ENCODE results near the gene TTLL7.

Gene TTLL7

DNA sequence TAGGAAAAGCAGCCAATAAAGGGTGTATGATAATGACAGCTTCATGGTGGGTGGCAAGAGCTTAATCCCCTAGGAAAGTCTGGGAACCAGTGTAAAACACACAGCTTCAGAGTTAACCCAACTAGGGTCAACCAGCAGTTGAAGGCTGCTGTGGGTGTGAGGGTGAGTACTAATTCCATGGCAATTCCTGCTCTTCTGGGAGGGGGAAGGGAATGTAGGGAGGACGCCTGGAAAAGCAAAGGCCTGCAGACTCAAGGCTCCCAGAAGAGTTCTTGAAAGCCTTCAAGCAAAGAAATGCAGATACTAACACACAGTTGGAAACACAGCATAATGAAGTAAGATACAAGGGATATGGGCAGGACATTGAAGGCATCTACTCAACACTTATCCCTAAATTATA is 28.1 kb downstream of the TTLL7 start:
- H3K4me3 Mint-ChIP-seq, result no peak overlapping the region
- H3K9me3 Mint-ChIP-seq, result peaks cover 3% of the 10 kb centered on the region
- H3K36me3 Mint-ChIP-seq (ENCODE audit: low read depth), result peaks cover 18% of the 10 kb centered on the region
- DNase-seq, result no peak
- peak overlapping the region; percentile 9 for H3K27ac Mint-ChIP-seq
- H3K4me1 Mint-ChIP-seq, result peaks cover 6% of the 10 kb centered on the region
- no peak for TF ChIP-seq CTCF (IDR thresholded peaks at IDR 0.05)
- no peaks in the 10 kb centered on the region for H3K27me3 Mint-ChIP-seq (ENCODE audit: low read depth, poor library complexity)

GRCh38 chr1:83970114-83970513 is 28.8 kb downstream of the TTLL7 start:
- no peak overlapping the region for H3K4me3 Mint-ChIP-seq
- no peak overlapping the region for H3K27ac Mint-ChIP-seq
- peaks cover 18% of the 10 kb centered on the region for H3K36me3 Mint-ChIP-seq (ENCODE audit: low read depth)
- H3K9me3 Mint-ChIP-seq, result peaks cover 3% of the 10 kb centered on the region
- no peak for DNase-seq
- TF ChIP-seq CTCF (IDR thresholded peaks at IDR 0.05), result no peak
- no peaks in the 10 kb centered on the region for H3K27me3 Mint-ChIP-seq (ENCODE audit: low read depth, poor library complexity)
- peaks cover 6% of the 10 kb centered on the region for H3K4me1 Mint-ChIP-seq

- Mint-ChIP-seq H3K4me3 (no peak overlapping the region), H3K27ac (no peak overlapping the region), H3K9me3 (no peaks in the 10 kb centered on the region), H3K27me3 (ENCODE audit: low read depth, poor library complexity) (no peaks in the 10 kb centered on the region), H3K4me1 (peaks cover 6% of the 10 kb centered on the region), H3K36me3 (ENCODE audit: low read depth) (peaks cover 8% of the 10 kb centered on the region)
- DNase-seq, result no peak
- no peak for TF ChIP-seq CTCF (IDR thresholded peaks at IDR 0.05)
These were observed 31.6 kb downstream of the TTLL7 start for GRCh38 chr1:83967336-83967735.

DNA sequence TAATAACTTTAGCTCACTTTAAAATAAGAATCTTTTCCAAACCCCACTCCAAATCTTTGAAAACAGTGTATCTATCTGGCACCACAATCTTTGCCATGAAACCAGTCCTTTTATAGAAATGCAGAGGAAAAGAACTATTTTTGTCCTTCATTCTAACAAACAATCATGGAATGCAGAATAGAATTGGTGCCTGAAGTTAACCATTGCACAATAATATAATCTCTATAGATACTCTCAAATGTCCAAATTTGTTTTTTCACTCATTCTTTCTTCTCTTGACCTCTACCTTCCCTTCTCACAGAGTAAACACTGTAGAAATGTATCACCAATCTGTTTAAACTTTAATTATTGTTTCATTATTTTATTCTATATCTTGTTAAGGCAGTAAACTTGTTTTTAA is 34.8 kb downstream of the TTLL7 start:
- no peak for DNase-seq
- Mint-ChIP-seq H3K36me3 (ENCODE audit: low read depth) (no peaks in the 10 kb centered on the region), H3K4me3 (no peak overlapping the region), H3K27ac (peak overlapping the region; percentile 46), H3K27me3 (ENCODE audit: low read depth, poor library complexity) (no peaks in the 10 kb centered on the region), H3K9me3 (no peaks in the 10 kb centered on the region), H3K4me1 (no peaks in the 10 kb centered on the region)
- no peak for TF ChIP-seq CTCF (IDR thresholded peaks at IDR 0.05)

- no peak for TF ChIP-seq CTCF (IDR thresholded peaks at IDR 0.05)
- no peaks in the 10 kb centered on the region for H3K27me3 Mint-ChIP-seq (ENCODE audit: low read depth, poor library complexity)
These were observed 37.2 kb downstream of the TTLL7 start for GRCh38 chr1:83961571-83962295.

GRCh38 chr1:83960669-83961277 is 38.2 kb downstream of the TTLL7 start:
- no peak for DNase-seq
- Mint-ChIP-seq H3K4me3 (no peak overlapping the region), H3K27me3 (ENCODE audit: low read depth, poor library complexity) (no peaks in the 10 kb centered on the region), H3K9me3 (no peaks in the 10 kb centered on the region), H3K27ac (no peak overlapping the region), H3K36me3 (ENCODE audit: low read depth) (no peaks in the 10 kb centered on the region), H3K4me1 (no peaks in the 10 kb centered on the region)
- no peak for TF ChIP-seq CTCF (IDR thresholded peaks at IDR 0.05)

More at GRCh38 chr1:83961571-83962295, 37.2 kb downstream of the TTLL7 start:
- Mint-ChIP-seq H3K4me3 (no peak overlapping the region), H3K27ac (no peak overlapping the region), H3K9me3 (no peaks in the 10 kb centered on the region), H3K36me3 (ENCODE audit: low read depth) (no peaks in the 10 kb centered on the region), H3K4me1 (no peaks in the 10 kb centered on the region)
- DNase-seq, result no peak

Measured in nephron progenitor cell (in vitro differentiated cells).